HepG2 (cell line): ENCODE data around the gene EEPD1. TPM values are rescaled to one million over a fixed set of nuclear protein-coding genes. Genes with fewer than 3 reads are reported as not detected.

Source experiments
- CHD4 ChIP-seq: fragments of 200-600 bp; sonication (generic); IDR thresholded peaks from 2 replicates; pipeline ENCODE4 v1.7.0; 2017; ENCODE audit warnings: mild to moderate bottlenecking, low read length, borderline replicate concordance
- PBX3 ChIP-seq: sonication (generic); formaldehyde crosslinking; IDR thresholded peaks from 2 replicates; pipeline ENCODE4 v1.8.1; 2023; ENCODE audit warnings: missing genetic modification reagents, inconsistent platforms, borderline replicate concordance
- POLR2A ChIP-seq, 2 experiments: IDR thresholded peaks; 2 replicates each; pipeline ENCODE4 v1.6.1; 2011; ENCODE audit warnings: low read depth in 2 of 2, low read length in 2 of 2, mild to moderate bottlenecking in 1 of 2, moderate library complexity in 1 of 2; ENCODE audit not compliant: insufficient read depth in 1 of 2
- RARA ChIP-seq: IDR thresholded peaks from 2 replicates; pipeline ENCODE4 v1.6.1; 2016; ENCODE audit warnings: missing genetic modification reagents, missing compliant biosample characterization
- SKIL ChIP-seq: sonication (generic); formaldehyde crosslinking; IDR thresholded peaks from 2 replicates; pipeline ENCODE4 v1.8.0; 2022; ENCODE audit warnings: missing genetic modification reagents, mild to moderate bottlenecking, moderate library complexity, borderline replicate concordance
- TEAD2 ChIP-seq: sonication (generic); formaldehyde crosslinking; IDR thresholded peaks from 2 replicates; pipeline ENCODE4 v1.9.0; 2021; ENCODE audit warnings: missing genetic modification reagents
- TOPORS ChIP-seq: sonication (generic); formaldehyde crosslinking; IDR thresholded peaks from 2 replicates; pipeline ENCODE4 v1.8.0; 2023; ENCODE audit warnings: mild to moderate bottlenecking, missing genetic modification reagents
- ZBTB3 ChIP-seq: sonication (generic); formaldehyde crosslinking; IDR thresholded peaks from 2 replicates; pipeline ENCODE4 v1.4.0; 2020; ENCODE audit warnings: low read depth, mild to moderate bottlenecking, moderate library complexity, missing genetic modification reagents, borderline replicate concordance
- ZC3H4 ChIP-seq: sonication (generic); formaldehyde crosslinking; IDR thresholded peaks from 2 replicates; pipeline ENCODE4 v1.4.0; 2020; ENCODE audit warnings: missing genetic modification reagents, borderline replicate concordance
- ZFP41 ChIP-seq: sonication (generic); formaldehyde crosslinking; IDR thresholded peaks from 2 replicates; pipeline ENCODE4 v1.4.0; 2020; ENCODE audit warnings: mild to moderate bottlenecking, missing genetic modification reagents, borderline replicate concordance
- ZFY ChIP-seq: sonication (generic); formaldehyde crosslinking; IDR thresholded peaks from 2 replicates; pipeline ENCODE4 v1.4.0; 2020; ENCODE audit warnings: missing genetic modification reagents
- ZGPAT ChIP-seq: IDR thresholded peaks from 2 replicates; pipeline ENCODE4 v1.6.1; 2016; ENCODE audit warnings: mild to moderate bottlenecking
- ZKSCAN5 ChIP-seq: sonication (generic); formaldehyde crosslinking; IDR thresholded peaks from 2 replicates; pipeline ENCODE4 v1.5.1; 2020; ENCODE audit warnings: mild to moderate bottlenecking, missing genetic modification reagents
- ZMYM3 ChIP-seq: sonication (generic); formaldehyde crosslinking; IDR thresholded peaks from 2 replicates; pipeline ENCODE4 v1.5.1; 2020; ENCODE audit warnings: mild to moderate bottlenecking, missing genetic modification reagents
- ZNF180 ChIP-seq: sonication (generic); formaldehyde crosslinking; IDR thresholded peaks from 2 replicates; pipeline ENCODE4 v1.4.0; 2020; ENCODE audit warnings: low read depth, missing genetic modification reagents, borderline replicate concordance
- ZNF224 ChIP-seq: sonication (generic); formaldehyde crosslinking; IDR thresholded peaks from 2 replicates; pipeline ENCODE4 v1.5.0; 2020; ENCODE audit warnings: mild to moderate bottlenecking, missing genetic modification reagents
- ZNF234 ChIP-seq: sonication (generic); formaldehyde crosslinking; conservative IDR thresholded peaks from 2 replicates; pipeline ENCODE4 v1.5.1; 2020; ENCODE audit warnings: mild to moderate bottlenecking, missing genetic modification reagents
- ZNF30 ChIP-seq: sonication (generic); formaldehyde crosslinking; IDR thresholded peaks from 2 replicates; pipeline ENCODE4 v1.5.0; 2020; ENCODE audit warnings: mild to moderate bottlenecking, missing genetic modification reagents
- ZNF431 ChIP-seq: sonication (generic); formaldehyde crosslinking; IDR thresholded peaks from 2 replicates; pipeline ENCODE4 v1.9.0; 2022; ENCODE audit warnings: missing genetic modification reagents, low read depth, mild to moderate bottlenecking, borderline replicate concordance
- ZNF460 ChIP-seq: sonication (generic); formaldehyde crosslinking; IDR thresholded peaks from 2 replicates; pipeline ENCODE4 v1.5.1; 2020; ENCODE audit warnings: missing genetic modification reagents, mild to moderate bottlenecking, borderline replicate concordance
- ZNF724P ChIP-seq: sonication (generic); formaldehyde crosslinking; IDR thresholded peaks from 2 replicates; pipeline ENCODE4 v1.8.0; 2022; ENCODE audit warnings: missing genetic modification reagents, borderline replicate concordance
- ZNF737 ChIP-seq: sonication (generic); formaldehyde crosslinking; IDR thresholded peaks from 2 replicates; pipeline ENCODE4 v1.5.0; 2020; ENCODE audit warnings: missing genetic modification reagents, mild to moderate bottlenecking, borderline replicate concordance
- ZNF766 ChIP-seq: sonication (generic); formaldehyde crosslinking; IDR thresholded peaks from 2 replicates; pipeline ENCODE4 v1.5.0; 2020; ENCODE audit warnings: missing genetic modification reagents, borderline replicate concordance
- ZXDC ChIP-seq: sonication (generic); formaldehyde crosslinking; IDR thresholded peaks from 2 replicates; pipeline ENCODE4 v1.5.0; 2020; ENCODE audit warnings: mild to moderate bottlenecking, missing genetic modification reagents
- polyA plus RNA-seq, 8 experiments: library from polyadenylated mRNA; depleted of rRNA in 3 of 8; stranded (reverse) in 7 of 8; unstranded in 1 of 8; fragments of >200 nt; fragmentation: Illumina TruSeq in 4 of 8; extraction: Trizol in 4 of 8; gene quantifications; 2 replicates each; pipeline versions ENCODE4 v1.2.1 to v1.2.3, GENCODE V29; 2011 to 2016; ENCODE audit warnings: low read depth in 4 of 8, missing spikeins in 1 of 8, mixed read lengths in 1 of 8; ENCODE audit not compliant: insufficient read depth in 1 of 8
- total RNA-seq, 5 experiments: library from RNA; depleted of rRNA; stranded (reverse); fragments of >200 nt; fragmentation: Illumina TruSeq; extraction: Trizol; gene quantifications; 2 replicates each; pipeline ENCODE4 v1.2.3, GENCODE V29; 2016; ENCODE audit warnings: low read depth in 1 of 5

EEPD1 gene
- total and polyA plus RNA-seq, 2 of the 13 experiments (the other 11 are each of a cell fraction or from before 2014, with no cell fraction given) = 10.1 to 16.4 TPM

- no peak for TF ChIP-seq ZFP41
- TF ChIP-seq ZXDC = 0 out of 2 replicates have a peak, but pooled peaks have one; percentile 20
- no peak for TF ChIP-seq POLR2A (IDR thresholded peaks at IDR 0.05; ENCODE audit: insufficient read depth in 1 of 2, low read depth in 2 of 2, low read length in 2 of 2)
- TF ChIP-seq ZNF180 = no peak
- no peak for TF ChIP-seq ZNF431 (CRISPR knock-in tag)
- TF ChIP-seq ZNF224 (CRISPR knock-in tag) = no peak
- no peak for TF ChIP-seq TOPORS (CRISPR knock-in tag)
- no peak for TF ChIP-seq TEAD2
- no peak for TF ChIP-seq CHD4
- no peak for TF ChIP-seq ZBTB3 (CRISPR knock-in tag)
- 0 out of 2 replicates have a peak, but pooled peaks have one; percentile 1 for TF ChIP-seq ZGPAT (CRISPR knock-in tag)
- TF ChIP-seq RARA (CRISPR knock-in tag) = no peak
- TF ChIP-seq ZMYM3 (CRISPR knock-in tag) = no peak
- TF ChIP-seq ZNF737 (CRISPR knock-in tag) = no peak
- TF ChIP-seq ZC3H4 (CRISPR knock-in tag) = no peak
- TF ChIP-seq PBX3 (CRISPR knock-in tag) = no peak
- no peak for TF ChIP-seq ZNF724P
- no peak for TF ChIP-seq ZNF234 (CRISPR knock-in tag)
- no peak for TF ChIP-seq ZNF460 (CRISPR knock-in tag)
- TF ChIP-seq ZKSCAN5 (CRISPR knock-in tag) = no peak
- TF ChIP-seq ZNF766 = peak; percentile 49; the same call in 1 of the 2 replicates
- TF ChIP-seq ZFY (CRISPR knock-in tag) = 0 out of 2 replicates have a peak, but pooled peaks have one; percentile 41
- no peak for TF ChIP-seq SKIL (CRISPR knock-in tag)
- TF ChIP-seq ZNF30 = no peak
These were observed 580 bp downstream of the EEPD1 start (continued) for GRCh38 chr7:36153571-36154097.
